ENCODE measurements around the gene VSX1.
A peak's percentile ranks its signal among the peaks of the same experiment; 100 is the strongest.

VSX1 gene

GRCh38 chr20:25081730-25082497, at the start of gene VSX1:
Gene VSX1 (minus strand): TSS chr20:25082141. CDS start chr20:25082096, 45 bp downstream.
- no peak for DNase-seq

GRCh38 chr20:25129908-25130307, 48.0 kb upstream of the VSX1 start:
- no peak for DNase-seq

- no peak for DNase-seq
These were observed 47.5 kb upstream of the VSX1 start for GRCh38 chr20:25129428-25129827.

- DNase-seq, result no peak
These were observed 46.7 kb upstream of the VSX1 start for GRCh38 chr20:25128649-25129048.

- DNase-seq, result no peak
These were observed 46.0 kb upstream of the VSX1 start for GRCh38 chr20:25127761-25128537.

GRCh38 chr20:25126204-25127029, 44.5 kb upstream of the VSX1 start:
- DNase-seq, result no peak

GRCh38 chr20:25125636-25126035, 43.7 kb upstream of the VSX1 start:
- DNase-seq, result no peak

- no peak for DNase-seq
These were observed 39.0 kb upstream of the VSX1 start for GRCh38 chr20:25120920-25121319.

- no peak for DNase-seq
These were observed 38.5 kb upstream of the VSX1 start for GRCh38 chr20:25120457-25120856.

GRCh38 chr20:25118529-25118928, 36.6 kb upstream of the VSX1 start:
- no peak for DNase-seq

- no peak for DNase-seq
These were observed 36.0 kb upstream of the VSX1 start for GRCh38 chr20:25117990-25118389.

GRCh38 chr20:25116739-25117458, 35.0 kb upstream of the VSX1 start:
- no peak for DNase-seq

- DNase-seq, result no peak
These were observed 21.6 kb upstream of the VSX1 start for GRCh38 chr20:25103526-25103925.

GRCh38 chr20:25100914-25101313, 19.0 kb upstream of the VSX1 start:
- DNase-seq, result no peak

- no peak for DNase-seq
These were observed 17.7 kb upstream of the VSX1 start for GRCh38 chr20:25099601-25100140.

- no peak for DNase-seq
These were observed 15.6 kb upstream of the VSX1 start for GRCh38 chr20:25097498-25097897.

- peak; percentile 78 for DNase-seq
These were observed 8.8 kb upstream of the VSX1 start for GRCh38 chr20:25090492-25091429.

- no peak for DNase-seq
These were observed 7.7 kb upstream of the VSX1 start for GRCh38 chr20:25089662-25090061.

- DNase-seq, result no peak
These were observed 7.2 kb upstream of the VSX1 start for GRCh38 chr20:25089096-25089495.

GRCh38 chr20:25088267-25088666, 6.3 kb upstream of the VSX1 start:
- no peak for DNase-seq
